GM12865 (cell line): ENCODE measurements around the gene KDSR.

Source experiments
- DNase-seq: peaks from one replicate; pipeline ENCODE4 v3.0.0; 2010; ENCODE audit warnings: low read depth
- H3K4me3 ChIP-seq: 2 replicates; pipeline ENCODE4 v1.5.1; 2011; ENCODE audit warnings: mild to moderate bottlenecking, low read depth, low read length, control low read depth
- TF ChIP-seq, protein P1 (sequence below): IDR thresholded peaks from 2 replicates; pipeline ENCODE4 v1.5.1; 2011; ENCODE audit warnings: low read length, control low read depth, low read depth, inconsistent platforms; ENCODE audit not compliant: insufficient read depth; ENCODE audit errors: missing control alignments

Gene KDSR, protein sequence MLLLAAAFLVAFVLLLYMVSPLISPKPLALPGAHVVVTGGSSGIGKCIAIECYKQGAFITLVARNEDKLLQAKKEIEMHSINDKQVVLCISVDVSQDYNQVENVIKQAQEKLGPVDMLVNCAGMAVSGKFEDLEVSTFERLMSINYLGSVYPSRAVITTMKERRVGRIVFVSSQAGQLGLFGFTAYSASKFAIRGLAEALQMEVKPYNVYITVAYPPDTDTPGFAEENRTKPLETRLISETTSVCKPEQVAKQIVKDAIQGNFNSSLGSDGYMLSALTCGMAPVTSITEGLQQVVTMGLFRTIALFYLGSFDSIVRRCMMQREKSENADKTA

DNA sequence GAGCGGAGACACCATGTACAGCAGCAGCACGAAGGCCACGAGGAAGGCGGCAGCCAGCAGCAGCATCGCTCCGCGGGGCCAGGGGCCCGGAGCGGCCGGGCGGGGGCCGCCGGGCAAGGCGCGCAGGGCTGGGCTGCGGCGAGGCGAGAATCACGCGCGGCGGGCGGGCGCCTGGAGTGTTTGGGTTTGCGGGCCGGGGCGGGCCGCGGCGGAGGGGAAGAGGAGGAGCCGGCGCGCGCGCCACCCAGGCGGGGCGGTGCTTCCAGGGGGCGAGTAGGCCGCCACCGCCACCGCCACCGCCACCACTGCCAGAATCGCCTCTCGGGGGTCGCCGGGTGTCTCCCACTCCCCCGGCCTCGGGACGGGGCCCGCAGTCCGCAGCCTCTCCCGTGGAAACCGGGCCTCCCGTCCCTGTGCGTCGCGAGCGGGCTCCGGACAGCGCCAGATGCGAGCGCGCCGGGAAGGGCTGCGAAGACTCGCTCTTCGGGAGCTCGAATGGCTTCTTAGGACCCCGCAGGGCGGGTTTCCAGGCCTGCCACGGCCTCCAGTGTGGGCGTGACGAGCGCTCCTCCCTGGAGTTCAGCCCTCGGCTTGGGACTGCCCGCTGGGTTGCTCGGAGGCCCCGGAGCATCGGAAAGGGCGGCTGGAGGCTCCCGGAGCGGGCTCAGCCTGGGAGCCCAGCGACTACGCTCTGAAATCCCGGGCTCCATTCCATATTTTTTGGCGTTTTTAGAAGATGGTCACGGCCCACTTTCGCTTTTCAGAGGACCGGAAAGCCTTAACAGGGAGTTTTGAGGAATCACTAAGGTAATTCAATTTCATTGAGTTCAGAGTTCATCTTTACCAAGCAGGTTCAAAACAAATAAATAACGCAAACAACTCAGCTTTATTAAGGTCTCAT is at the start of gene KDSR:
TSS of gene KDSR (minus strand) at position 154 of the 901 bp plus-strand sequence. CDS start at position 66, 88 bp downstream.
- DNase-seq, result peak; percentile 95
- H3K4me3 ChIP-seq, result peak within 1 kb of the TSS; percentile 88
- TF ChIP-seq, protein P1, sequence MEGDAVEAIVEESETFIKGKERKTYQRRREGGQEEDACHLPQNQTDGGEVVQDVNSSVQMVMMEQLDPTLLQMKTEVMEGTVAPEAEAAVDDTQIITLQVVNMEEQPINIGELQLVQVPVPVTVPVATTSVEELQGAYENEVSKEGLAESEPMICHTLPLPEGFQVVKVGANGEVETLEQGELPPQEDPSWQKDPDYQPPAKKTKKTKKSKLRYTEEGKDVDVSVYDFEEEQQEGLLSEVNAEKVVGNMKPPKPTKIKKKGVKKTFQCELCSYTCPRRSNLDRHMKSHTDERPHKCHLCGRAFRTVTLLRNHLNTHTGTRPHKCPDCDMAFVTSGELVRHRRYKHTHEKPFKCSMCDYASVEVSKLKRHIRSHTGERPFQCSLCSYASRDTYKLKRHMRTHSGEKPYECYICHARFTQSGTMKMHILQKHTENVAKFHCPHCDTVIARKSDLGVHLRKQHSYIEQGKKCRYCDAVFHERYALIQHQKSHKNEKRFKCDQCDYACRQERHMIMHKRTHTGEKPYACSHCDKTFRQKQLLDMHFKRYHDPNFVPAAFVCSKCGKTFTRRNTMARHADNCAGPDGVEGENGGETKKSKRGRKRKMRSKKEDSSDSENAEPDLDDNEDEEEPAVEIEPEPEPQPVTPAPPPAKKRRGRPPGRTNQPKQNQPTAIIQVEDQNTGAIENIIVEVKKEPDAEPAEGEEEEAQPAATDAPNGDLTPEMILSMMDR, result no peak

DNA sequence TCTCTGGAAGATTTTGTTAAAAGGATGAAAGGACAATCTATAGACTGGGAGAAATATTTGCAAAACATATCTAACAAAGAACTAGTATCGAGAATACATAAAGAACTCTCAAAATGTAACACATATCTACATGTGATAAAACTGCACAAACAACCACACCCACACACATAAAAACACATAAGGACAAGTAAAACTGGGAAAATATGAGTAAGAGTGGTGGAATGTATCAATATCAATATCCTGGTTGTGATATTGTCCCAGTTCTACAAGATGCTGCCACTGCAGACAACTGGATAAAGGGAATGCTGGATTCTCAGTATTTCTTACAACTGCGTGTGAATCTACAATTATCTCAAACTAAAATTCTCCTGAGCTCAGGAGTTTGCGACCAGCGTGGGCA is 45.9 kb upstream of the KDSR start:
- no peak for DNase-seq
- TF ChIP-seq, protein P1, result no peak
- H3K4me3 ChIP-seq, result no peak overlapping the region

DNA sequence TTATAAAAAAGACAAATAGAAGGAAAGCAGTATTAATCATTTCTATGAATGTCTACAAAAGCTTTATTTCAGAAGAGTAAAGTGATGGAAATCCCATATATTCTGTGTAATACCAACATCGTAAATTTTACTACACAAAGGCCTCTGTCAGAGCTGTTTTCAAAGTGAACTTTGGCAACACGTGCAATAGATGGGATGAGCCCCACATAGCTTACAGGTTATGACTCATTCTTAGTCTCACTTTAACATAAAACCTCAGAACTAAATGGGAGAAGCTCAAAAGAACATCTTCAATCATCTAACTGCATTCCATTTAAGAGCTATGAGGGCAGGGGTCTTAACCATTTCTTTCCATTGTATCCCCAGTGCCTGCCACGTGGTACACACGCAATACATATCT is 43.8 kb upstream of the KDSR start:
- no peak for DNase-seq
- TF ChIP-seq, protein P1, result no peak
- H3K4me3 ChIP-seq, result no peak overlapping the region

DNA sequence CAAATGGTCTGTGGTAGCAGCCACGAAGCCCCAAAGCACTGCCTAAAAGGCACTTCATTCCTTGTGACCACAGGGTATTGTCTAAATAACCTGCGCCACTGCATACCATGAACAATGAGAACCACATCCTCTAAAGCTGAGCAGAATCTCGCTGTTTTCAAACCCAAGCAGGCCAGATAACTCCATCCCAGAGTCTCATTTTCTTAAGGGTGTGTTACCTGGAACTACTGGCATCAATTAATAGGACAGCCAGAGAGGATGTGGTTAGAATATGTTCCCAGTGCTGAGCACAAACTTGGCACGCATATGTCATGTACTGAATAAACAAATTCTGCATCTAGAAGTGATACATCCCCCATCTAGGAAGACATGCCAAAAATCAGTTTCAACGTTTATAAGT is 42.3 kb upstream of the KDSR start:
- DNase-seq, result no peak
- TF ChIP-seq, protein P1, result no peak
- H3K4me3 ChIP-seq, result no peak overlapping the region

DNA sequence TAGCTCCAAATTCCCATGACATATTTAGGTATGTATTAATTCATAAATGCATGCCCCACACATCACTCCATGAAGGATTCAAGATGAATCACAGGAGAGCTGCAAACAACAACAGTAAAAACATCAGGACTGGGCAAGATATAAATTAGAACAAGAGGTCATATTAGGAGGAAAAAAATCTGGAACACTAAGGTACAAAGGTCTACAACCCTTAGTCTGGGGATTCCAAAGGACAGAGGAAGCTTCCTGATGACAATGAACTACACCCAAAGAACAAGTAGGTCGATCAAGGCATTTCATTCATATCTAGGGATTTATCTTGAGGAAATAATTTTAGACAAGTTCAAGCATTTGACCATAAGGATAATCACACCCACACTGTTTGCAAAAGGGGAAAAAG is 40.7 kb upstream of the KDSR start:
- TF ChIP-seq, protein P1, result no peak
- DNase-seq, result no peak
- H3K4me3 ChIP-seq, result no peak overlapping the region

DNA sequence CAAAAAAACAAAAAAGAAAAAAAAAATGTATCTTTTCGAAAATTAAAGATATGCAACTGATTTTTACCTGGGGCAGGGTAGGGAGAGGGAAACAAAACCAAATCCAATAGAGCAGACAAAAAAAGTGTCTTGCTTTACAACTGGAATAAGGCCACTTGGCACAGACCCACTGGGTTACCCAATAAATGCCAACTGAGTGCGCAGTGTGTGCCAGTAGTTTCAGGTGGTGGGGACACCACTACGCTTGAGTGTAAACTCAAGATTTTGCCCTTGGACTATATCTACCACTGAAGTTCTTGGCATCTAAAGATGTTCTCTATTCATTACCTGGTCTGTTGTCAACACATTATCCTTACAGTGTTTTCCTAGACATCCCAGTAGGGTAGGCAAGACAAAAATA is 39.0 kb upstream of the KDSR start:
- no peak overlapping the region for H3K4me3 ChIP-seq
- no peak for DNase-seq
- TF ChIP-seq, protein P1, result no peak
